Measurements from ENCODE around the gene WDR27. TPM values are rescaled to one million over a fixed set of nuclear protein-coding genes. Genes with fewer than 3 reads are reported as not detected.

Gene WDR27
- total RNA-seq, 2 experiments from 2014 or later: 48.8 to 49.6 TPM

DNA sequence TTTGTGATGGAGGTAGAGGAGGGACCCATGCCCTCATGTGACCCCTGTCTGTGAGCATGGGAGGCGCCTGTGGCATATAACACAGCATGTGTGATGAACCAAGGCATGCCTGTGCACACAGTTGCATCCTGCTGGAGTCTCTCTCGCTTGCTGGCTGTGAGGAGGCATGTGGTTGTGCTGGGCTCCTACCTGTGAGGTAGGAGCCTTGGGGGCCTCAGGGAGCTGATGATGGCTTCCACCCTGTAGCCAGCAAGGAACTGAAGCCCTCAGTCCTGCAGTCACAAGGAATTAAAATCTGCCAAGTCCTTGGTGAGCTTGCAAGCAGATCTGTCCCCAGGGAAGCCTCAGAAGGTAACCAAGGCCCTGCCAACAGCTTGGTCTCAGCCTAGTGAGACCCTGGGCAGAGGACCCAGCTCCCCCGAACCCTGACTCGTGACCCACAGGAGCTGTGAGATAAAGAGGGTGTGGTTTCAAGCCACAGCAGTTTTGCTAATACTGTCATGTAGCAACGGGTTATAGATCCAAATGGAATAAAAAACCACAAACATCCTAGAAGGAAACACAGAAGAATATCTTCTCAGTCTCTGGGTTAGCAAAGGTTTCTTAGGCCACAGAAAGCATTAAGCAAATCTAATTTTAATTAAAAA lies 145.7 kb downstream of the WDR27 start:
- ChIA-PET POLR2A (no interaction called here), CTCF (no interaction called here)
- ATAC-seq (no peak), DNase-seq (peak; percentile 10)
- Mint-ChIP-seq H3K27me3 (peaks cover 33% of the 10 kb centered on the region), H3K36me3 (ENCODE audit: low read depth) (peaks cover 18% of the 10 kb centered on the region), H3K4me3 (no peak overlapping the region), H3K4me1 (ENCODE audit: low read depth) (peaks cover 18% of the 10 kb centered on the region), H3K9me3 (no peaks in the 10 kb centered on the region), H3K27ac (no peak overlapping the region)
- TF ChIP-seq, protein P1, sequence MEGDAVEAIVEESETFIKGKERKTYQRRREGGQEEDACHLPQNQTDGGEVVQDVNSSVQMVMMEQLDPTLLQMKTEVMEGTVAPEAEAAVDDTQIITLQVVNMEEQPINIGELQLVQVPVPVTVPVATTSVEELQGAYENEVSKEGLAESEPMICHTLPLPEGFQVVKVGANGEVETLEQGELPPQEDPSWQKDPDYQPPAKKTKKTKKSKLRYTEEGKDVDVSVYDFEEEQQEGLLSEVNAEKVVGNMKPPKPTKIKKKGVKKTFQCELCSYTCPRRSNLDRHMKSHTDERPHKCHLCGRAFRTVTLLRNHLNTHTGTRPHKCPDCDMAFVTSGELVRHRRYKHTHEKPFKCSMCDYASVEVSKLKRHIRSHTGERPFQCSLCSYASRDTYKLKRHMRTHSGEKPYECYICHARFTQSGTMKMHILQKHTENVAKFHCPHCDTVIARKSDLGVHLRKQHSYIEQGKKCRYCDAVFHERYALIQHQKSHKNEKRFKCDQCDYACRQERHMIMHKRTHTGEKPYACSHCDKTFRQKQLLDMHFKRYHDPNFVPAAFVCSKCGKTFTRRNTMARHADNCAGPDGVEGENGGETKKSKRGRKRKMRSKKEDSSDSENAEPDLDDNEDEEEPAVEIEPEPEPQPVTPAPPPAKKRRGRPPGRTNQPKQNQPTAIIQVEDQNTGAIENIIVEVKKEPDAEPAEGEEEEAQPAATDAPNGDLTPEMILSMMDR (IDR thresholded peaks at IDR 0.05): no peak
- intact Hi-C loops (cut with micrococcal nuclease): no loop called here

DNA sequence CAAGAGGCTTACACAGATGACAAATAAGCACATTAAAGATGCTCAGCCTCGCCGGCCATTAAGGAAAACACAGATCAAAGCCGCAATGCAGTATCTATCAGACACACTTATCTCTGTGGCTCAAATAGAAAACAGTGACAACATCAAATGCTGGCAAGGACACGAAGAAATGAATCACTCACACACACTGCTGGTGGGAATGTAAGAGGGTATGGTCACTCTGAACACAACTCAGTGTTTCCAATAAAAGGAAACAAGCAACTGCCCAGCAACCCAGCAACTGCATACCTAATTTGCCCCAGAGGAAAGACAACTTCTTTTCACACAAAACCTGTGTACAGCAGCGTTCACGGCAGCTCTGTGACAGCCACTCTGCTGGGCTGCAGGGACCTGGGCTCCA lies 155.8 kb downstream of the WDR27 start:
- Mint-ChIP-seq H3K4me1 (ENCODE audit: low read depth) (no peaks in the 10 kb centered on the region), H3K36me3 (ENCODE audit: low read depth) (peaks cover 3% of the 10 kb centered on the region), H3K27ac (no peak overlapping the region), H3K4me3 (no peak overlapping the region), H3K27me3 (peaks cover 1% of the 10 kb centered on the region), H3K9me3 (peaks cover 10% of the 10 kb centered on the region)
- intact Hi-C loops (cut with micrococcal nuclease): no loop called here
- CTCF ChIA-PET: no interaction called here
- ATAC-seq (no peak), DNase-seq (no peak)
- POLR2A ChIA-PET: no interaction called here
- TF ChIP-seq, protein P1 (IDR thresholded peaks at IDR 0.05): no peak

DNA sequence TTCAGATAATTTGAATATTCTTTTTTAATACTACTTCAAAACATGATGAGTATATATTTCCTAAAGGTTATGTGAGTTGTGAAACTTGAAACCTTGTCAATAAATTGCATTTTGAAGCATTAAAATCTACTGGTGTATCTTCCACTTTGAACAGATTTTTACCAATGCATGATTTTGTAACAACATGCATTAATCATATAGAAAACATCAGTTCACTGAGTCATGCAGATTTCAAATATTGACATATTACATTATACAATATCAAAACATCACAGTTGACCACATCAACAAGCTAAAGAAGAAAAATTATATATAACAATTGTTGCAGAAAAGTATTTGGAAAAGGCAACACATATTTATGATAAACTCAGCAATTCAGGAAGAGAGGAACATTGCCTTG lies 158.1 kb downstream of the WDR27 start:
- peaks cover 10% of the 10 kb centered on the region for H3K9me3 Mint-ChIP-seq

DNA sequence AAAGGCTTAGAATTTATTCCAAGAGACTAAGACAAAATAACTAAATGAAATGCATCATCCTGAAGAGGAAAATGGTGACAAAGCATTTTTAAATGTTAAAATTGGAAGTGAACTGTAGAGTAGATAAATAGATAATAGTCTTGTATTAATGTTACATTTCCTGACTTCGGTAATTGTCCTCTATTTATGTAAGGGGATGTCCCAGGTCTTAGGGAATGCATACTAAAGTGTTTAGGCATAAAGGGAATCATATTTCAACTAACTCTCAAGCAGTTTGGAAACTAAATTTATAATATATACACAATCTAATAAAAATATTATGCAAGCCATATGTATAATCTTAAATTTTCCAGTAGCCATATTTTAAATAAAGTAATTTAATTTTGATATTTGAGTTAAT lies 159.3 kb downstream of the WDR27 start:
- no peak for DNase-seq
- no peak overlapping the region for H3K4me3 Mint-ChIP-seq
- POLR2A ChIA-PET: no interaction called here
- ATAC-seq: no peak
- H3K9me3 Mint-ChIP-seq: peaks cover 5% of the 10 kb centered on the region
- H3K27me3 Mint-ChIP-seq: peaks cover under 1% of the 10 kb centered on the region
- peaks cover 3% of the 10 kb centered on the region for H3K36me3 Mint-ChIP-seq (ENCODE audit: low read depth)
- no peaks in the 10 kb centered on the region for H3K4me1 Mint-ChIP-seq (ENCODE audit: low read depth)
- CTCF ChIA-PET: no interaction called here
- intact Hi-C loops (cut with micrococcal nuclease): no loop called here
- H3K27ac Mint-ChIP-seq: no peak overlapping the region
- TF ChIP-seq, protein P1 (IDR thresholded peaks at IDR 0.05): no peak

More for the DNA sequence above, 158.1 kb downstream of the WDR27 start:
- POLR2A ChIA-PET: interaction anchor here (0.6 kb wide), 1 partner anchor 16 kb away, joined by 3 read pairs; no protein-coding TSS in a partner anchor
- DNase-seq (no peak), ATAC-seq (no peak)
- CTCF ChIA-PET: no interaction called here
- TF ChIP-seq, protein P1 (IDR thresholded peaks at IDR 0.05): no peak
- H3K36me3 Mint-ChIP-seq (ENCODE audit: low read depth): peaks cover 3% of the 10 kb centered on the region
- no peak overlapping the region for H3K4me3 Mint-ChIP-seq
- no peaks in the 10 kb centered on the region for H3K4me1 Mint-ChIP-seq (ENCODE audit: low read depth)
- peaks cover 1% of the 10 kb centered on the region for H3K27me3 Mint-ChIP-seq
- no peak overlapping the region for H3K27ac Mint-ChIP-seq
- intact Hi-C loops (cut with micrococcal nuclease): no loop called here

DNA sequence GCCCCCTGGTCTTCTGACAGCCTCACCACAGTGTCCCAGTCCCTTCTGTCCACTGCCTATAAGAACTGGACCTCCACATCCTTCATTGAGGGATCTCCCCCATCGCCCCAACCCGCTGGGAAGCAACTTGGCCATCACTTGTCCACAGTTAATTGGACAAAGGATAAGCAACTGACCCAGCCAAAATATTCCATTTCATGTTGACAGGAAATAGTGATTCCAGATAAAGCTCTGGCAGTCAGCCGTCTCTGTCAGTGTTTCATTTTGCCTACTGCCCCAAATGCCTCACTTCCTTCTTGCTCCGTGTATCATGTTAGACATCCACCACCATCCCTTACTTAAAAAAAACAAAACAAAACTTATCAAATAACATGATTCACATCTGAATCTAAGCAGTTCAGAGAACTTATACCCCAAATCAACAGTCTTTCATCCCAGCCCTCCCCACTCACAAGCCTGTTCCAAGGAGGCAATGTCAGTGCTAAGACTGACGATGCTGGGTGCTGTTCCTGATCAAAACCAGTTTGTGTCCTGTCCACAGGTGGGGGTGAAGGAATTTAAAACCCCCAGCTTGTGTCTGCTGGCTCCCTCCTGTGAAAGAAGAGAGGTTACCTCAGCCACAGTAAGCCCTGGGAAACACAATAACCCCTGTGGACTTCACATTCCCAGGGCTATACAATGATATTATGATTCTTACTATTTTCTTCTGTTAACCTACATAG lies 162.5 kb downstream of the WDR27 start:
- ChIA-PET CTCF (no interaction called here), POLR2A (no interaction called here)
- TF ChIP-seq, protein P1 (IDR thresholded peaks at IDR 0.05): no peak
- Mint-ChIP-seq H3K27ac (no peak overlapping the region), H3K27me3 (no peaks in the 10 kb centered on the region), H3K36me3 (ENCODE audit: low read depth) (peaks cover 14% of the 10 kb centered on the region), H3K9me3 (peaks cover 15% of the 10 kb centered on the region), H3K4me3 (no peak overlapping the region), H3K4me1 (ENCODE audit: low read depth) (no peaks in the 10 kb centered on the region)
- ATAC-seq (no peak), DNase-seq (no peak)
- intact Hi-C loops (cut with micrococcal nuclease): no loop called here
